Neuronal stem cell (in vitro differentiated cells): ENCODE measurements around the gene VWCE.

Source experiments
- DNase-seq: peaks from one replicate; pipeline ENCODE4 v3.0.0-alpha.2; 2013; ENCODE audit warnings: low spot score
- H2AFZ ChIP-seq: one replicate; pipeline ENCODE4 v1.6.1; 2013; ENCODE audit warnings: mild to moderate bottlenecking, low read length, inconsistent platforms
- H2AK5ac ChIP-seq: 2 replicates; pipeline ENCODE4 v1.6.1; 2013; ENCODE audit warnings: low read depth, mild to moderate bottlenecking, inconsistent platforms, low read length, moderate library complexity, mixed read lengths
- H2BK120ac ChIP-seq: 2 replicates; pipeline ENCODE4 v1.6.1; 2013; ENCODE audit warnings: low read depth, mild to moderate bottlenecking, inconsistent platforms, low read length, moderate library complexity, mixed read lengths
- H2BK12ac ChIP-seq: one replicate; pipeline ENCODE4 v1.6.1; 2013; ENCODE audit warnings: low read length, inconsistent platforms
- H2BK15ac ChIP-seq: 2 replicates; pipeline ENCODE4 v1.6.1; 2013; ENCODE audit warnings: mild to moderate bottlenecking, low read length, inconsistent platforms, mixed read lengths
- H2BK5ac ChIP-seq: one replicate; pipeline ENCODE4 v1.6.1; 2013; ENCODE audit warnings: inconsistent platforms, mild to moderate bottlenecking, low read length, moderate library complexity
- H3K14ac ChIP-seq: one replicate; pipeline ENCODE4 v1.6.1; 2013; ENCODE audit warnings: low read length, inconsistent platforms
- H3K18ac ChIP-seq: 2 replicates; pipeline ENCODE4 v1.6.1; 2013; ENCODE audit warnings: low read length, inconsistent platforms
- H3K23ac ChIP-seq: 2 replicates; pipeline ENCODE4 v1.6.1; 2013; ENCODE audit warnings: low read depth, mild to moderate bottlenecking, mixed read lengths, low read length, inconsistent platforms; ENCODE audit not compliant: poor library complexity
- H3K27ac ChIP-seq: replicated peaks from 3 replicates; pipeline ENCODE4 v1.5.1; 2013; ENCODE audit warnings: low read length, inconsistent platforms
- H3K27me3 ChIP-seq, 3 experiments: 2 replicates each; pipeline ENCODE4 v1.6.1; 2013; ENCODE audit warnings: low read length in 3 of 3, mild to moderate bottlenecking in 2 of 3, inconsistent platforms in 1 of 3, low read depth in 1 of 3, mixed read lengths in 1 of 3, moderate library complexity in 1 of 3; ENCODE audit not compliant: control insufficient read depth in 3 of 3, insufficient read depth in 3 of 3
- H3K36me3 ChIP-seq, 2 donors: replicated peaks in 1 of 2; 2 replicates each; pipeline ENCODE4 v1.6.1; 2013; ENCODE audit warnings: low read length in 2 of 2; ENCODE audit not compliant: control insufficient read depth in 2 of 2, insufficient read depth in 2 of 2
- H3K4ac ChIP-seq: 2 replicates; pipeline ENCODE4 v1.6.1; 2013; ENCODE audit warnings: inconsistent platforms, mild to moderate bottlenecking, low read length, moderate library complexity
- H3K4me1 ChIP-seq, 2 donors: 1 replicate in 1 of 2; 2 replicates in 1 of 2; pipeline ENCODE4 v1.6.1; 2013; ENCODE audit warnings: low read length in 2 of 2, low read depth in 1 of 2; ENCODE audit not compliant: control insufficient read depth in 2 of 2, insufficient read depth in 1 of 2
- H3K4me2 ChIP-seq: one replicate; pipeline ENCODE4 v1.6.1; 2013; ENCODE audit warnings: mild to moderate bottlenecking, low read length, inconsistent platforms; ENCODE audit not compliant: insufficient read depth, poor library complexity, severe bottlenecking
- H3K4me3 ChIP-seq, 2 donors: 2 replicates each; pipeline ENCODE4 v1.5.1; 2013; ENCODE audit warnings: low read length in 2 of 2, mild to moderate bottlenecking in 2 of 2, inconsistent platforms in 1 of 2, moderate library complexity in 1 of 2
- H3K79me1 ChIP-seq: one replicate; pipeline ENCODE4 v1.6.1; 2013; ENCODE audit warnings: low read depth, mild to moderate bottlenecking, inconsistent platforms, low read length, moderate library complexity
- H3K9ac ChIP-seq: one replicate; pipeline ENCODE4 v1.6.1; 2013; ENCODE audit warnings: mild to moderate bottlenecking, low read depth, low read length, inconsistent platforms; ENCODE audit not compliant: poor library complexity
- H3K9me3 ChIP-seq, 2 donors: replicated peaks in 1 of 2; 2 replicates each; pipeline versions ENCODE3 to v1.6.1; 2013; ENCODE audit warnings: low read length in 2 of 2, mild to moderate bottlenecking in 2 of 2, inconsistent platforms in 1 of 2, low read depth in 1 of 2, mixed read lengths in 1 of 2, moderate library complexity in 1 of 2; ENCODE audit not compliant: control insufficient read depth in 2 of 2, insufficient read depth in 1 of 2
- H4K8ac ChIP-seq: one replicate; pipeline ENCODE4 v1.6.1; 2013; ENCODE audit warnings: low read depth, mild to moderate bottlenecking, inconsistent platforms, low read length, moderate library complexity
- H4K91ac ChIP-seq: one replicate; pipeline ENCODE4 v1.6.1; 2013; ENCODE audit warnings: low read length, low read depth, mild to moderate bottlenecking, inconsistent platforms; ENCODE audit not compliant: poor library complexity
- WGBS, 2 donors: extraction: QIAGEN DNeasy Blood & Tissue Kit; methylation state at CpG; one replicate each; pipeline ENCODE4 v1.1.7; 2013; ENCODE audit warnings: missing lambda C conversion rate in 2 of 2, mixed read lengths in 1 of 2; ENCODE audit not compliant: insufficient read length in 2 of 2, insufficient replicate concordance in 1 of 2; ENCODE audit errors: extremely low coverage in 2 of 2; 5-methylcytosine and 5-hydroxymethylcytosine counted together

VWCE gene

DNA sequence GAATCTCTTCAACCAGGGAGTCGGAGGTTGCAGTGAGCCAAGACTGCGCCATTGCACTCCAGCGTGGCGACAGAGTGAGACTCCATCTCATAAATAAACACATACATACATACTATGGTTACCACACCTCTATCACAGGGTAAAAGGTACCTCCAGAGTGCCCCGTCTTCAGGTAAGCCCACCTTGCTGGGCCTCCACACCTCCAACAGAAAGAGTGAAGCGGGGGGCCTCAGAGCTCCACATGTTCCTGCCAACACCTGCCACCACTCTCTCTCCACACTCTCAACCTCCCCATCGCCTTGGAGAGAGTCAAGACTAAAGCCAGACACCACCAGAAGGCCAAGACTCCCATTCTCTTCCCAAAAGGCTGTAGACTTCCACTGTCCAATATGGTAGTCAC is 10.3 kb upstream of the VWCE start:
- Histone ChIP-seq H3K27me3 (no peaks in the 10 kb centered on the region), H3K23ac (no peak overlapping the region), H3K4me2 (no peak overlapping the region), H3K4me1 (no peaks in the 10 kb centered on the region), H3K18ac (no peak overlapping the region), H2BK5ac (no peak overlapping the region), H3K79me1 (no peaks in the 10 kb centered on the region), H3K9me3 (no peaks in the 10 kb centered on the region), H3K4ac (no peak overlapping the region), H3K36me3 (peaks cover 61 to 99% of the 10 kb centered on the region in 2 donors), H3K27ac (no peak overlapping the region), H2BK12ac (no peak overlapping the region), H2BK120ac (no peak overlapping the region), H3K9ac (no peak overlapping the region), H4K8ac (no peak overlapping the region), H2BK15ac (no peak overlapping the region), H4K91ac (no peak overlapping the region), H3K4me3 (no peak overlapping the region), H2AK5ac (no peak overlapping the region), H3K14ac (no peak overlapping the region), H2AFZ (no peak overlapping the region)
- DNase-seq: no peak
- WGBS, 2 donors: no CpG with 5 or more reads among the region's 7 CpGs

DNA sequence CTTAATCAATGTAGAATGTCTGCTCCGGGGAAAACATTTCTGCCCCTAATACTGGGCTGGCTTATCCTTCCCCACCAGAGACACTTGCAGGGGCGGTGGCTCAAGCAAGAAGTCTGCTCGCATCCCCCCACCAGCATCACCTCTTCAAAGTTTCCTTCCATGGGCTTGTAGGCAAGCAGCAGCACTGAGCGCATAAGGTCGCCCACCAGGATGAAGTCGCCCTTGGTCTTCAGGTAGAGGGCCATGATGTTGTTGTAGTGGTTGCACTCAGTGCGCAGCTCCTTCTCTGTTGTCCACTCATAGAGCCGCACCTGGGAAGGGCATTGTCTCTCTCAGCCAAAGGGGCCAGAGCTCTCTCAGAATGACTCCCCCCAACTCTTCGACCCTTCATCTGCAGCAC is 8.6 kb upstream of the VWCE start:
- Histone ChIP-seq H3K4me2 (no peak overlapping the region), H3K36me3 (peaks cover 60 to 99% of the 10 kb centered on the region in 2 donors), H3K4me3 (no peak overlapping the region), H2BK12ac (no peak overlapping the region), H3K4ac (no peak overlapping the region), H3K27ac (no peak overlapping the region), H3K27me3 (no peaks in the 10 kb centered on the region), H2BK120ac (no peak overlapping the region), H3K79me1 (no peaks in the 10 kb centered on the region), H3K9ac (no peak overlapping the region), H3K23ac (no peak overlapping the region), H2BK5ac (no peak overlapping the region), H2AK5ac (no peak overlapping the region), H3K9me3 (no peaks in the 10 kb centered on the region), H4K91ac (no peak overlapping the region), H3K4me1 (peaks cover 0 to 9% of the 10 kb centered on the region in 2 donors), H3K18ac (no peak overlapping the region), H2AFZ (no peak overlapping the region), H3K14ac (no peak overlapping the region), H2BK15ac (no peak overlapping the region), H4K8ac (no peak overlapping the region)
- WGBS, 2 donors: no CpG with 5 or more reads among the region's 9 CpGs
- DNase-seq: no peak

DNA sequence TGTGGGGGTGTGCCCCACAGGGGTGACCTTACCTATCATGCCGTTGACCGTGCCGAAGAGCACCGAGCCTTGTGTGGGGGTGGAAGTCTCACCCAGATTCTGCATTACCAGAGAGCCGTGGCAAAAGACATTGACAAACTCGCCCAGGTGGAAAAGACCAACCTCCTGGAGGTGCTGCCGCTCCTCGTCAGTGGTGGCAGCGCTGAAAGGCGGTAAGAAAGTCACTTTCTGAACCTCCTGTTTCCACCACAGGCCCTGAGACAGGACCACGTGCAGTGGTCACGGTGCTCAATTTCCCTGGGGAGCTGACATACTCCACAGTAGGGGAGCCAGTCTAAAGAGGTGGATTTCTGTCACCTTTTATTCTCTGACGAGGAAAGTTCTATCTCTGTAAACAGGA is 7.4 kb upstream of the VWCE start:
- Histone ChIP-seq H2BK5ac (no peak overlapping the region), H4K8ac (no peak overlapping the region), H3K79me1 (no peaks in the 10 kb centered on the region), H3K36me3 (peaks cover 49 to 99% of the 10 kb centered on the region in 2 donors), H3K23ac (no peak overlapping the region), H3K4me3 (no peak overlapping the region), H3K18ac (no peak overlapping the region), H2BK12ac (no peak overlapping the region), H3K4me2 (no peak overlapping the region), H3K27me3 (no peaks in the 10 kb centered on the region), H2AK5ac (no peak overlapping the region), H2BK15ac (no peak overlapping the region), H3K4me1 (peaks cover 2 to 21% of the 10 kb centered on the region in 2 donors), H3K14ac (no peak overlapping the region), H4K91ac (no peak overlapping the region), H3K4ac (no peak overlapping the region), H3K27ac (no peak overlapping the region), H3K9ac (no peak overlapping the region), H2BK120ac (no peak overlapping the region), H3K9me3 (no peaks in the 10 kb centered on the region), H2AFZ (no peak overlapping the region)
- DNase-seq: no peak
- WGBS, 2 donors: no CpG with 5 or more reads among the region's 13 CpGs

DNA sequence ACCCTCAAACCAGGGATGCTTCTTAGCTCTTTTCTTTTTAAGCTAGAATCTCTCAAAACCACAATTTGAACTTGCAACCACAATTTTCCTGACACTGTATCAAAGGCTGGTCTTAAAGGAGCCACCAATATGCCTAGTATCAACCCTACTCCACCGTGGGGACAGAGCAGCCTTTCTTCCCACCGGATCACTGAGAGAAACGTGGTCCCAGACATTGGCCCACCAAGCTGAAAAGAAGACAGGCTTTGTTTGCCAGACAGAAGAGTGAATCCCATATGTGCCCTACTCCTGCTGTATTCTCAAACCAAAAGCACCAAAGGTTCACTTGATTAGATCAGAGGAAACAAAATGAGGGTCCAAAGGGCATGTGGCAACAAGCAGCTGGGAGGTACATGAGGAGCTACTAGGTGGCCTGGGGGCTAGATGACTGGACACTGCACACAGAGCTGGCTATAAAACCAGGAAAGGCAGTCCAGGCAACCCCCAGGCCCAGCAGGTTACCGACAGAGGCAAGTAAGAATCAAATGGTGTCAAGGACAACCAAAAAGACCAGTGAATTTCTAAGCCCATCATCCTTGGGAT is 3.6 kb upstream of the VWCE start:
- Histone ChIP-seq H2BK12ac (no peak overlapping the region), H3K23ac (no peak overlapping the region), H3K36me3 (peaks cover 37 to 75% of the 10 kb centered on the region in 2 donors), H3K4me2 (no peak overlapping the region), H3K27me3 (no peaks in the 10 kb centered on the region), H2AFZ (no peak overlapping the region), H2AK5ac (no peak overlapping the region), H3K18ac (no peak overlapping the region), H2BK15ac (no peak overlapping the region), H4K8ac (no peak overlapping the region), H4K91ac (no peak overlapping the region), H2BK5ac (no peak overlapping the region), H3K9me3 (peaks cover 0 to 3% of the 10 kb centered on the region in 2 donors), H2BK120ac (no peak overlapping the region), H3K4me3 (no peak overlapping the region), H3K4ac (no peak overlapping the region), H3K79me1 (no peaks in the 10 kb centered on the region), H3K4me1 (peaks cover 6 to 33% of the 10 kb centered on the region in 2 donors), H3K14ac (no peak overlapping the region), H3K9ac (no peak overlapping the region), H3K27ac (no peak overlapping the region)
- DNase-seq: no peak
- WGBS, 2 donors: no CpG with 5 or more reads among the region's 4 CpGs
